Uterus (tissue), 4 donors: ENCODE measurements around the gene NOP53. TPM values are rescaled to one million over a fixed set of nuclear protein-coding genes. Genes with fewer than 3 reads are reported as not detected.
"Not testable (repeated sequence)": the region's sequence is repeated elsewhere in the genome, so short reads cannot be mapped to it uniquely, and the experiment has no call there.

Experiments
- DNase-seq, 2 donors: peaks; one replicate each; pipeline ENCODE4 v3.0.0-alpha.2; 2019 to 2020
- H3K27ac ChIP-seq, 2 donors: fragments of 200-600 bp; sonication (generic); 1 replicate in 1 of 2; 2 replicates in 1 of 2; pipeline ENCODE4 v1.5.1; 2016 to 2018
- H3K27me3 ChIP-seq, 2 donors: fragments of 200-600 bp; sonication (generic); one replicate each; pipeline ENCODE4 v1.5.1; 2018 to 2019; ENCODE audit warnings: control low read depth in 1 of 2
- H3K36me3 ChIP-seq, 2 donors: fragments of 200-600 bp; sonication (generic); one replicate each; pipeline ENCODE4 v1.5.1; 2019; ENCODE audit warnings: control low read depth in 1 of 2
- H3K4me1 ChIP-seq, 2 donors: fragments of 200-600 bp; sonication (generic); one replicate each; pipeline ENCODE4 v1.5.1; 2018 to 2019; ENCODE audit warnings: control low read depth in 1 of 2
- H3K4me3 ChIP-seq, 2 donors: fragments of 200-600 bp; sonication (generic); 1 replicate in 1 of 2; 2 replicates in 1 of 2; pipeline ENCODE4 v1.5.1; 2018 to 2019; ENCODE audit warnings: mild to moderate bottlenecking in 1 of 2
- H3K9me3 ChIP-seq, 2 donors: fragments of 200-600 bp; sonication (generic); one replicate each; pipeline ENCODE4 v1.5.1; 2019; ENCODE audit warnings: control low read depth in 1 of 2
- POLR2A ChIP-seq, 2 donors: fragments of 450-650 bp; IDR thresholded peaks; one replicate each; pipeline ENCODE4 v1.6.1; 2016; ENCODE audit warnings: antibody characterized with exemption in 2 of 2, mild to moderate bottlenecking in 1 of 2, moderate library complexity in 1 of 2
- intact Hi-C: fragments of 100-400 bp; cut with DNase I; formaldehyde crosslinking; loops from one replicate; pipeline ENCODE4 v1.15.1; 2023; ENCODE audit warnings: low total_unique reads
- total RNA-seq, 4 donors: library from RNA; depleted of rRNA in 3 of 4; stranded (reverse); fragments of >200 nt in 3 of 4; gene quantifications; one replicate each; pipeline versions ENCODE4 v1.1.0 to v1.2.4, GENCODE V29; 2014 to 2023
- TF ChIP-seq, protein P1 (sequence below), 4 experiments: fragments of 200-600 bp in 2 of 4; fragments of 450-650 bp in 2 of 4; sonication (generic) in 2 of 4; IDR thresholded peaks; one replicate each; pipeline ENCODE4 v1.5.1; 2016 to 2019; ENCODE audit warnings: antibody characterized with exemption in 4 of 4, mild to moderate bottlenecking in 2 of 4, moderate library complexity in 1 of 4
- donor health status: DM: yes; HTN: yes; CAD: no.

The NOP53 gene
- total RNA-seq, 4 donors from 2014 or later = 116 to 555 (median 444) TPM

DNA sequence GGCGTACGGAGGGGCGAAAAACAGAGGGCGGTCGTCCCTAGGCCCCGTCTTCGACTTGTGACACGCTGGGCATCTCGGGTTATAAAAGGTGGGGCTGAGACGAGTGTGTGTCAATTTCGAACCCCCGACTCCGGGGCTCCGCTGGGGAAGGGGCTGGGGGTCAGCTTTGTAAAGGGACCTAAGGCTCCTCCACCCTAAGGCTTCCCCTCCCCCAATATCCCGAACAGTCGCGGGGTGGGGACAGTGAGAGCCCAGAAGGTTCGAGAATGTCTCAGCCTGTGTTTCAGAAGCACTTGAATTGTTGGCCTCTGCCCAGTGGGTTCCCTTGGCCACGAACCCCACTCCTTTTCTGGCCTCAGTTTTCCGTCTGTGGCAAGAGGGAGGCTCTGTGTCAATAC is 33.6 kb downstream of the NOP53 start:
- peak; percentile 52 to 60 for DNase-seq
- no peaks in the 10 kb centered on the region for H3K36me3 ChIP-seq
- intact Hi-C loops = no loop called here
- TF ChIP-seq, protein P1, sequence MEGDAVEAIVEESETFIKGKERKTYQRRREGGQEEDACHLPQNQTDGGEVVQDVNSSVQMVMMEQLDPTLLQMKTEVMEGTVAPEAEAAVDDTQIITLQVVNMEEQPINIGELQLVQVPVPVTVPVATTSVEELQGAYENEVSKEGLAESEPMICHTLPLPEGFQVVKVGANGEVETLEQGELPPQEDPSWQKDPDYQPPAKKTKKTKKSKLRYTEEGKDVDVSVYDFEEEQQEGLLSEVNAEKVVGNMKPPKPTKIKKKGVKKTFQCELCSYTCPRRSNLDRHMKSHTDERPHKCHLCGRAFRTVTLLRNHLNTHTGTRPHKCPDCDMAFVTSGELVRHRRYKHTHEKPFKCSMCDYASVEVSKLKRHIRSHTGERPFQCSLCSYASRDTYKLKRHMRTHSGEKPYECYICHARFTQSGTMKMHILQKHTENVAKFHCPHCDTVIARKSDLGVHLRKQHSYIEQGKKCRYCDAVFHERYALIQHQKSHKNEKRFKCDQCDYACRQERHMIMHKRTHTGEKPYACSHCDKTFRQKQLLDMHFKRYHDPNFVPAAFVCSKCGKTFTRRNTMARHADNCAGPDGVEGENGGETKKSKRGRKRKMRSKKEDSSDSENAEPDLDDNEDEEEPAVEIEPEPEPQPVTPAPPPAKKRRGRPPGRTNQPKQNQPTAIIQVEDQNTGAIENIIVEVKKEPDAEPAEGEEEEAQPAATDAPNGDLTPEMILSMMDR (IDR thresholded peaks at IDR 0.05) = no peak
- no peak for TF ChIP-seq POLR2A (IDR thresholded peaks at IDR 0.05)
- no peaks in the 10 kb centered on the region for H3K27me3 ChIP-seq
- no peaks in the 10 kb centered on the region for H3K9me3 ChIP-seq
- H3K27ac ChIP-seq = peak overlapping the region; percentile 97 to 99
- peaks cover 0 to 10% of the 10 kb centered on the region in 2 donors for H3K4me1 ChIP-seq
- H3K4me3 ChIP-seq = peak overlapping the region; percentile 79 to 92

DNA sequence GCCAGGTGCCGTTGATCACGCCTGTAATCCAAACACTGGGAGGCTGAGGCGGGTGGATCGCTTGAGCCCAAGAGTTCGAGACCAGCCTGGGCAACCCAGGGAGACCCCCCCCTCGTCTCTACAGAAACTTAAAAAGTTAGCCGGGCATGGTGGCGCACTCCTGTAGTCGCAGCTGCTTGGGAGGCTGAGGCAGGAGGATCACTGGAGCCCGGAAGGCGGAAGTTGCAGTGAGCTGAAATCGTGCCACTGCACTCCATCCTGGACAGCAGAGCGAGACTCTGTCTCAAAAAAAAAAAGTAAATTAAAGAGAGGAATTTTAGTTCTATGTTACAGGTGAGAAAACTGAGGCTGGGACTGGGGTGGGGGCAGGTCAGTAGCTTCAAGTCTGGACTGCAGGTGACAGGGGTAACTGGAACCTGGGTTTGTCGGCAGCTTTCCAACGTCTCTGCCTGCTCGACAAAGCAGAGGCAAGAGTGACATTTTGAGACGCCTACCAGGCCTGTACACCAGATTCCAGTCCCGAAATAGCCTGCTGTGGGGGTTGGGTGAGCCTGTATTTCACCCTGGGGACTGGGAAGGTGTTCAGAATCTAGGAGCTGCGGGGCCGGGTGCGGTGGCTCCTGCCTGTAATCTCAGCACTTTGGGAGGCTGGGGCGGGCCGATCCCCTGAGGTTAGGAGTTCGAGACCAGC is 34.3 kb downstream of the NOP53 start:
- TF ChIP-seq, protein P1 (IDR thresholded peaks at IDR 0.05) = no peak
- peak in 1 of 2 donors; percentile 31 for TF ChIP-seq POLR2A (IDR thresholded peaks at IDR 0.05)
- DNase-seq = peak; percentile 68 to 73
- intact Hi-C loops = loop anchor here (10.0 kb wide), 1 partner anchor 65 kb away; the partner anchor contains the start of gene EHD2
- Histone ChIP-seq H3K36me3 (no peaks in the 10 kb centered on the region), H3K4me3 (peak overlapping the region; percentile 79 to 92), H3K4me1 (peaks cover 0 to 10% of the 10 kb centered on the region in 2 donors), H3K27me3 (no peaks in the 10 kb centered on the region), H3K27ac (peak overlapping the region; percentile 97 to 99), H3K9me3 (no peaks in the 10 kb centered on the region)

DNA sequence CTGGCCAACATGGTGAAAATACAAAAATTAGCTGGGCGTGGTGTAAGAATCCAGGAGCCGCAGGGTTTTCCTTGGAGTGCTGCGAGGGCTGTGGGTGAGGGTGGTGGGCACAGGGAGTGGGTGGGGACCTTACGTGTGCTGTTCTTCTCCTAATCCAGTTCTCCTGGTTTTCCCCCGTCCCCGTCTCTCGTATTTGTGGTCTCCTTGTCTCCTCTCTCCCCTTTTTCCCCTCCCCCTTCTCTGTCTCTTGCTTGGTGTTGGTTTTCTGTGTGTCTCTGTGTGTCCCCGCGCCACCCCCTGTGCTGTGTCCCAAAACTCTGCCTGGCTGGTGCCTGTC is 34.8 kb downstream of the NOP53 start:
- TF ChIP-seq POLR2A (IDR thresholded peaks at IDR 0.05) = no peak
- TF ChIP-seq, protein P1 (IDR thresholded peaks at IDR 0.05) = no peak
- Histone ChIP-seq H3K27ac (peak overlapping the region; percentile 97 to 99), H3K27me3 (no peaks in the 10 kb centered on the region), H3K36me3 (no peaks in the 10 kb centered on the region), H3K4me1 (peaks cover 0 to 10% of the 10 kb centered on the region in 2 donors), H3K9me3 (no peaks in the 10 kb centered on the region), H3K4me3 (peak overlapping the region; percentile 79 to 92)
- DNase-seq = no peak
- intact Hi-C loops = loop anchor here (10.0 kb wide), 1 partner anchor 65 kb away; the partner anchor contains the start of gene EHD2

DNA sequence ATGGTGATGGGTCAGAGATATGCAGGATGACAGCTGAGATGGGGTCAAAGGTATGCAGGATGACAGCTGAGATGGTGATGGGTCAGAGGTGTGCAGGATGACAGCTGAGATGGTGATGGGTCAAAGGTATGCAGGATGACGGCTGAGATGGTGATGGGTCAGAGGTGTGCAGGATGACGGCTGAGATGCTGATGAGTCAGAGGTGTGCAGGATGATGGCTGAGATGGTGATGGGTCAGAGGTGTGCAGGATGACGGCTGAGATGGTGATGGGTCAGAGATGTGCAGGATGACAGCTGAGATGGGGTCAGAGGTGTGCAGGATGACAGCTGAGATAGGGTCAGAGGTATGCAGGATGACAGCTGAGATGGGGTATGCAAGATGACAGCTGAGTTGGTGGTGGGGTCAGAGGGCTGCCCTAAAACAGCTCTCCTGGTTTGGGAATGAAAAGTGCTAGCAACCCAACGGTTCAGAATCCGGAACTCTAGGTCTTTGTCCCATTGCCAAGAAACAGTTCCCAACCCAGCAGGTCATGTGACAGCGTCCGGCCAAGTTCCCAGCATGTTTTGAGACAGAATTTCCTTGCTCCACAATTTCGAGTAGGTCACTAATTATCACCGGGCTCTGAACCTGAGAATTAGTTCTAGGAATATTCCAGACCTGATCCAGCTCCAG is 36.4 kb downstream of the NOP53 start:
- Histone ChIP-seq H3K27ac (peak overlapping the region; percentile 33 to 99), H3K27me3 (no peaks in the 10 kb centered on the region), H3K36me3 (no peaks in the 10 kb centered on the region), H3K9me3 (no peaks in the 10 kb centered on the region), H3K4me1 (peaks cover 0 to 10% of the 10 kb centered on the region in 2 donors), H3K4me3 (no peak overlapping the region)
- DNase-seq = peak; percentile 63 to 65
- TF ChIP-seq, protein P1 (IDR thresholded peaks at IDR 0.05) = no peak
- TF ChIP-seq POLR2A (IDR thresholded peaks at IDR 0.05) = no peak
- intact Hi-C loops = loop anchor here (10.0 kb wide), 1 partner anchor 67 kb away; the partner anchor contains the start of gene EHD2

DNA sequence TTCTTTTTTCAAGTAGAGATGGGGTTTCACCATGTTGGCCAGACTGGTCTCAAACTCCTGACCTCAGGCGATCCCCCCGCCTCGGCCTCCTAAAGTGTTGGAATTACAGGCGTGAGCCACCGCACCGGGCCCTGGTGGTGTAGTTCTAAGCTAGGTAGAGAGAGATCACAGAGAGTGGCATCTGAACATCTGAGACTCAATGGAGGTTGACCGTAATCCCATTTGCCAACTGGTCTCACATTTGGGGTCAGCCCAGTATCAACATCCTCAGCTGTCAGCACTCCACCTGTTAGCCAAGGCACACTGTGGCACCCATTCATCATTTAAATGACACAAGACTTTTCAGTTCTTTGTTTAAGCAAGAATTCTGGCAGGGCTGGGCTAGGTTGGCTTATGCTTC is 41.2 kb downstream of the NOP53 start:
- no peak overlapping the region for H3K4me3 ChIP-seq
- no peak overlapping the region for H3K27ac ChIP-seq
- H3K36me3 ChIP-seq = no peaks in the 10 kb centered on the region
- no peaks in the 10 kb centered on the region for H3K9me3 ChIP-seq
- H3K4me1 ChIP-seq = peaks cover 0 to 4% of the 10 kb centered on the region in 2 donors
- no peak for DNase-seq
- TF ChIP-seq, protein P1 (IDR thresholded peaks at IDR 0.05) = no peak
- no peak for TF ChIP-seq POLR2A (IDR thresholded peaks at IDR 0.05)
- no peaks in the 10 kb centered on the region for H3K27me3 ChIP-seq
- intact Hi-C loops = loop anchor here (10.0 kb wide), 1 partner anchor 72 kb away; the partner anchor contains the start of gene EHD2

DNA sequence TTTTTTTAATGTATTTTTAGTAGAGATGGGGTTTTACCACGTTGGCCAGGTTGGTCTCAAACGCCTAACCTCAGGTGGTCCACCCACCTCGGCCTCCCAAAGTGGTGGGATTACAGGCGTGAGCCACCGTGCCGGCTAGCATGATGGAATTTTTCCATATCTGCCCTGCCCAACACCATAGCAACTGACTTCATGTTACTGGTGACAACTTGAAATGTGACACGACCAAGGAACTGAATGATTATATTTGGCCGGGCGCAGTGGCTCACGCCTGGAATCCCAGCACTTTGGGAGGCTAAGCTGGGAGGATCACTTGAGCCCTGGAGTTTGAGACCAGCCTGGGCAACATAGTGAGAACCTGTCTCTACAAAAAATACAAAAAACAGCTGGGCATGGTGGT is 42.0 kb downstream of the NOP53 start:
- not testable (repeated sequence) for H3K4me3 ChIP-seq, H3K27me3 ChIP-seq, H3K36me3 ChIP-seq, DNase-seq, H3K27ac ChIP-seq, H3K4me1 ChIP-seq, H3K9me3 ChIP-seq
- intact Hi-C loops = loop anchor here (10.0 kb wide), 1 partner anchor 73 kb away; the partner anchor contains the start of gene EHD2

DNA sequence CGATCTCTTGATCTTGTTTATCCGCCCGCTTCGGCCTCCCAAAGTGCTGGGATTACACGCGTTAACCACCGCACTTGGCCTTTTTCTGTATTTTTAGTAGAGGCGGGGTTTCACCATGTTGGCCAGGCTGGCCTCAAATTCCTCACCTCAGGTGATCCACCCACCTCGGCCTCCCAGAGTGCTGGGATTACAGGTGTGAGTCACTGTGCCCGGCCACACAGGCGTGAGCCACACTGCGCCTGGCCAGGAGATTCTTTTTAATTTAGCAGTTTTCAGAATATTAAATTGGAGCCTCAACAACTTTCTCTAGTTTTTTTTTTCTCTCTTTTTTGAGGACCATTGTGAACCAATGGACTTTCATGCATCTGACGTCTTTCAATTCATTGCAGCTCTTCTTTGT is 44.5 kb downstream of the NOP53 start:
- not testable (repeated sequence) for H3K36me3 ChIP-seq, H3K9me3 ChIP-seq, H3K4me1 ChIP-seq, H3K4me3 ChIP-seq, H3K27me3 ChIP-seq, DNase-seq, H3K27ac ChIP-seq
- intact Hi-C loops = loop anchor here (10.0 kb wide), 1 partner anchor 75 kb away; the partner anchor contains the start of gene EHD2
